HK-2 (cell line): ENCODE results near the gene PIGB.
A peak's percentile ranks its signal among the peaks of the same experiment; 100 is the strongest.
"Not testable (repeated sequence)": the region's sequence is repeated elsewhere in the genome, so short reads cannot be mapped to it uniquely, and the experiment has no call there.

ENCODE experiments used
- DNase-seq: peaks from one replicate; pipeline ENCODE4 v3.0.0-alpha.2; 2018; ENCODE audit not compliant: unreplicated experiment

Gene PIGB

DNA sequence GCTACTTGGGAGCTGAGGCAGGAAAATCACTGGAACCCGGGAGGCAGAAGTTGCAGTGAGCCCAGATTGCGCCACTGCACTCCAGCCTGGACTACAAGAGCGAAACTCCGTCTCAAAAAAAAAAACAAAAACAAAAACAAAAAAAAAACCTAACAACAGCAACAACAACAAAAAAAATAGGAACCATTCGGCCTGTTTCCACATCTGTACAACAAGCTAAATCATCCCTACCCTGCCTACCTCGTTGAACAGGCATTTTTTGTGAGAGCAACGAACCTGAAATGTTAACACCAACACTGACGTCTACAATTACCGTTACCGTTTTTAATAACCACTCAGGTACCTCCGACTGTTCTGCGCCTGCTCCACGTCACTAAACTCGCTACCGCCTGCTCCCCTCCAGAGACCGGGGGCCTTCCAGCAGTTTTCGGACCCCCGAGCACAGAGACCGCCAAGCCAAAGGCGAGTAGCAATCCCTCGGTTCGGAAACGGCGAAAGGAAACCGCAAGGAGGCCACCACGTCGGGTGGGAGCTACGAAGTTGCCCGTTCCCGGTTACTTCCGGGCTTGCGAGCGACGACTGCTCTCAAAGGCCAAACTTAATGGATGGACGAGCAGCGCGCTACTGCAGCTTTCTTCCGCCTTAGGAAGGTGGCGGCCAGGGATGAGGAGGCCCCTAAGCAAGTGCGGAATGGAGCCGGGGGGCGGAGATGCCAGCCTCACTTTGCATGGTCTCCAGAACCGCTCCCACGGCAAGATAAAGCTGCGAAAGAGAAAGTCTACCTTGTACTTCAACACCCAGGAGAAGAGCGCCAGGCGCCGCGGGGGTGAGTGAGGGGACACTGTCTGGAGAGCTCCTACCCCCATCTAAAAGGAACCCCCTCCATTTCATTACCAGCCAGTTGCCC, at the start of gene PIGB, which contains the start of gene PIGBOS1:
TSS of gene PIGB (plus strand) at position 635 of the 907 bp plus-strand sequence. CDS start at position 664, 29 bp downstream.
TSS of gene PIGBOS1 (minus strand) at position 536 of the 907 bp plus-strand sequence. CDS start 1,331 bp downstream, outside the sequence.
- peak; percentile 79 for DNase-seq

- no peak for DNase-seq
Measured at GRCh38 chr15:55270291-55270690, 48.7 kb upstream of the PIGB start.

DNA sequence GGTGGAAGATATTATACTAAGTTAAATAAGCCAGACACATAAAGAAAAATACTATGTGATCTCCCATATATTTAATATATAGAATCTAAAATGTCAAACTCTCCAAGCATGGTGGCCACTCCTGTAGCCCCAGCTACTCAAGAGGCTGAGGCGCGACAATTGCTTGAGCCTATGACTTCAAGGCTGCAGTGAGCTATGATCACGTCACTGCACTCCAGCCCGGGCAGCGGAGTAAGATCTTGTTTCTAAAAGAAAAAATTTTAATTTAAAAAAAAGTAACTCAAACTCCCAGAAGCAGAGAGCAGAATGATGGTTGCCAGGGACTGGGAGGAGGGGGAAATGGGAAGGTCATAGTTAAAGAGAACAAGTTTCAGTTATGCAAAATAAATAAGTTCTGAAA, 42.7 kb upstream of the PIGB start:
- no peak for DNase-seq

- no peak for DNase-seq
Measured at GRCh38 chr15:55277116-55277564, 41.9 kb upstream of the PIGB start.

DNA sequence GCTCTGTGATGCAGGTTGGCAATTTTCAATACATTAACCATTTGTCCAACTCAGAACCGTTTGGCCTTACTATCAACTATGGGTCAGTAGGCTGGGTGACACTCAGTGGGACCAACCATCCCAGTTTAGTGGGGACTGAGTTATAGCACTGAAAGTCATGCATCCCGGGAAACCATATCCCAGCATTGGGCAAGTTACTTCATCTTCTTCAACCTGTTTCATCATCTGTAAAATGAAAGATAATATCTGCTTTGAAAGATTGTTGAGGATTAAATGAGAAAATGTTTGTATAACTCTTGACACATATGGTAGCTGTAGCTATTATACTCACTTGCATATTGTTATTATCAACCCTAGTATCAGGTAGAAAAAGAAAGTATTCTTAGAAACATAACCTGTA, 41.3 kb upstream of the PIGB start:
- DNase-seq: no peak

DNA sequence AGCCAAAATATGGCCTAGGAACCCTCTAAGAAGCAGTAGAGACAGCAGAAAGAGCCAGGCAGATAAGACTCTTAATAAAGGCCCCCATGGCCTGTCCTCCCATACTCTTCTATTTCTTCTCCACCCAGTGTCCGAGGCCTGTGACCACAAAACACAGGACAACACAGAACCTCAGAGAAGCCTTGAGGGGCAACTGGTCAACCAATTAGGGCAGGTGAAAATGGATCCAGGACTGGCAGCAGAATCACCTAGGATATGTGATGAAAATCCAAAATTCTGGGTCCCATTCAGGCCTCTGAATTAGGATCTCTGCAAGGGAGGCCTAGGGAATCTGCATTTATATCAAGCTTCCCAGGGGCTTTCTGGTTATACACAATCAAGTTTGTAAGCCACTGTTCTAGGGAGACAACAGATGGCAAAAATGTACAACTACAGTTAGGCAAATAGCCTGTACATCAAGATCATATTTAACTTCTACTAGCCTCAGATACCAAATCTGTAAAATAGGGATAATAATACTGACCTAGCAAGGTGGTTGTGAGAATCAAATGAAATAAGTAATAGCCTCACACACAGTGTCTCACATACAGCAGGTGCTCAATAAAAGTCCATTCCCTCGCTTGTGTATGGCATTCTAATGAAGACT, 39.8 kb upstream of the PIGB start:
- DNase-seq: no peak

GRCh38 chr15:55279746-55280351, 39.2 kb upstream of the PIGB start:
- DNase-seq: peak; percentile 33

DNA sequence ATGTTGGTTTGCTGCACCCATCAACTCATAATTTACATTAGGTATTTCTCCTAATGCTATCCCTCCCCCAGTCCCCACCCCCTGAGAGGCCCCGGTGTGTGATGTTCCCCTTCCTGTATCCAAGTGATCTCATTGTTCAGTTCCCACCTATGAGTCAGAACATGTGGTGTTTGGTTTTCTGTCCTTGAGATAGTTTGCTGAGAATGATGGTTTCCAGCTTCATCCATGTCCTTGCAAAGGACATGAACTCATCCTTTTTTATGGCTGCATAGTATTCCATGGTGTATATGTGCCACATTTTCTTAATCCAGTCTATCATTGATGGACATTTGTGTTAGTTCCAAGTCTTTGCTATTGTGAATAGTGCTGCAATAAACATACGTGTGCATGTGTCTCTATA, 38.4 kb upstream of the PIGB start:
- DNase-seq: peak; percentile 22

DNA sequence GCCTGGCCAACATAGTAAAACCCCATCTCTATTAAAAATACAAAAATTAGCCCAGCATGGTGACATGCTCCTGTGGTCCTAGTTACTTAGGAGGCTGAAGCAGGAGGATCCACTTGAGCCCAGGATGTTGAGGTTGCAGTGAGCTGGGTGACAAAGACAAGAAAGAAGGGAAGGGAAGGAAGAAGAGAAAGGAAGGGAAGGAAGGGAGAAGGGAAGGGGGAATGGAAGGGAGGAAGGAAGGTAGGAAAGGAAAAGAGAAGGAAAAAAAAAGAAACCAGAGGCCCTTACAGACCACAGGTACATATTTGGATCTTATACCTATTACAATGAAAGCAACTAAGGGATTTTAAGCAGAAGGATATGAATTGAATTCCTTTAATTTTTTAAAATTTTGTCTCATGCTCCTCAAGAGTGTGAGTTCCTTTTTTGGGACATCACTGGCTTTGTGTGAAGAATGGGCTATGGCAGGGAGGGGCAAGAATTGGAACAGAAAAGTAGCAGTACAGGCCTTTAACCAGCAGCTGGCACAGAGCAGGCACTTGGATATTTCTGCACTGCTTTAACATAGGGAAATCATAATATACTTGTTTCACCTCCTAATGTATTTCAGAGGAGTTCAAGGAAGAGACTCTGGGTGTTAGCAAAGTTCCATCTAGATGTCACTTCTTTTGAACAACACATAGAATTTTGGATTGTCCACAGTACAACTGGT, 37.3 kb upstream of the PIGB start:
- DNase-seq: no peak

DNA sequence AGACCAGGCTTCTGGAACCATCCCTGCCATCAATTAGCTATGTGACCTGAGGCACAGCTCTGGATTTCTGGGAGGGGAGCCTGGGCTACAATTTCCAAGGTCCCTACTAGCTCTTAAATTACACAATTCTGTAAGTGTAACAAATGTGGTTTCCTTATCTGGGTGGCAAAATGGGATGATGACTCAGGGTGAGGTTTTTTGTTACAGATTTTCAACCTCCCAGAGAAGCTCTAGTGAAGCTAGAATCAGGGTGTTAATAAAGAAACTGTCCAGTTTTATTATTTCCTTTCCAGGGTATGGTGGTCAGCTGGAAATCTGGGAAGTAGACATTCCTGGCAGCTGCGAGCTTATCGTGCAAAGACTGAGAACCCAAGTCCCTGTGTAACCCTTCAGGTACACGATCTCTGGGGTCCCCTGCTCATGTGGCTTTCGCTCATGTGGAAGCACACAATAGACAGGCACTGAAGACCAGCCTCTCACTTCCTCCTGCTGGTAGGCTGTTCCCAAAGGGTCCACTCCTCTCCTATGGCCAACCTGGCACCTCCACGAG, 36.7 kb upstream of the PIGB start:
- DNase-seq: peak; percentile 11

DNA sequence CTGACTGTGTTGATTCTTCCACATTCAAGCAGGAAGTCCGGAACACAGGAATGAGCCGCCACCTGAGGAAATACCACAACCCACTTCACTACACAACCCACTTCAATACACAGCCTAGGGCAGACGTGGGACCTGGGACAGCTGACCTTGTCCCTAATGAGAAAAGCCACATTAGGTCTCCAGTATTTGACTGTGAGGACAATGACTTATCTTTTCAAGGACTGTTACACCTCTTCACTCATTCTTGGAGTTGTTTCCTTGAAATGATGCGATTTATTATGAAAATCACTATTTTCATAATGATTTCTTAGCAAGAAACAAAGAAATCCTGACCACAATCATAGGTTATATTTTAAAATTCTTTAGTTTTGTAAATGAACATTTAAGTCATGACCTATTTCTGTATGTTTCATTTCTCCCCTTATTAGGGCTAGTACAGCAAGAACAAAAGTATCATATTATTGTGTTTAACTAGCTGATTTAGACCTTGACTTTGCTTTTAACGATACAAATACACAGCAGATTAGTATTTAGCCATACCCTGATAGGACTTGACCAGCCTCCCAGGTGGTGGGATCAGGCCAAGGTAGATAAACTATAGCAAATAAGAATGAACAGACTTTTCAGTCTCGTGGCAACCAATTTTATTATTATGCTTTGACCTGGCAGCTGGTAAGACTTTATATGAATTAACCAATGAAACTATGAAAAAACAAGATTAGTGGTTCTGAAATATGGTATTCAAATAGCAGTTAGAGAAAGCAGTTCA, 35.5 kb upstream of the PIGB start:
- no peak for DNase-seq

DNA sequence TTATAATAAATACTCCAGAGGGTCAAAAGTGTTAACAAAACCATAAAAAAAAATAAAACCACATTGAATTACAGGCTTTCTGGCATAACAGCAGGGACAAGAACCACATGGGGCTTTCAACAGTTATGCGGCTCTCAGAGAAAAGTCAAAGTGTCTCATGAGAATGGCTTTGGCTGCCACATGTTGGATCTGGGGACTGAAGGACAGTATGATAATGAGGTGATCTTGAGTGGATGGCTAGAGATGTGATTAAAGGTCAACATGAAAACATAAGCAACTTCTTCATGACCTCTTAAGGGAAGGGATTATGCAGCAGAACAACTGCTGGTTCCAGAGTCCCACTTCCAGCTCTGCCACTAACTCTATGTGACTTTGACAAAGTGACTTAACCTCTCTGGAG, 34.6 kb upstream of the PIGB start:
- DNase-seq: no peak

DNA sequence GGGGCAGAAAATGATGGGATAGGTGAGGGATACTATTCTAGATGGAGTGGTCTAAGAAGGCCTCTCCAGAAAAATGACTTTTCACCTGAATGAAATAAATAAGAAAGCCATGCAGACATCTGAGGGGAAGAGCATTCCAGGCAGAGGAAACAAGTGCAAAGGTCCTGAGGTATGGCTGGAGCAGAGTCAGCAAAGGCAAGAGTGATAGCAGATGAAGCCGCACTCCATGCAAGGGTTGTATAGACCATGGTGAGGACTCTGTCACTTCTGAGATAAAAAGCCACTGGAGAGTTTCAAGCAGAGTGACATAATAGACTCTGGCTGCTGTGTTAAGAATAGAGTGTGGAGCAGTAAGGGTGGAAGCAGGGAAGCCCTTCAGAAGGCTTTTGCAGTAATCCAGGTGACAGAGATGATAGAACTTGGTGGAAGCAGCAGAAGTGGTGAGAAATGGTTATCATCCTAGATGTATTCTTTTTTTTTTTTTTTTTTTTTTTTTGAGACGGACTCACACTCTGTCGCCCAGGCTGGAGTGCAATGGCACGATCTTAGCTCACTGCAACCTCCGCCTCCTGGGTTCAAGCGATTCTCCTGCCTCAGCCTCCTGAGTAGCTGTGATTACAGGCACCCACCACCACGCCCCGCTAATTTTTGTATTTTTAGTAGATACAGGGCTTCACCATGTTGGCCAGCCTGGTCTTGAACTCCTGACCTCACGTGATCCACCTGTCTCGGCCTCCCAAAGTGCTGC, 32.4 kb upstream of the PIGB start:
- DNase-seq: not testable (repeated sequence)

DNA sequence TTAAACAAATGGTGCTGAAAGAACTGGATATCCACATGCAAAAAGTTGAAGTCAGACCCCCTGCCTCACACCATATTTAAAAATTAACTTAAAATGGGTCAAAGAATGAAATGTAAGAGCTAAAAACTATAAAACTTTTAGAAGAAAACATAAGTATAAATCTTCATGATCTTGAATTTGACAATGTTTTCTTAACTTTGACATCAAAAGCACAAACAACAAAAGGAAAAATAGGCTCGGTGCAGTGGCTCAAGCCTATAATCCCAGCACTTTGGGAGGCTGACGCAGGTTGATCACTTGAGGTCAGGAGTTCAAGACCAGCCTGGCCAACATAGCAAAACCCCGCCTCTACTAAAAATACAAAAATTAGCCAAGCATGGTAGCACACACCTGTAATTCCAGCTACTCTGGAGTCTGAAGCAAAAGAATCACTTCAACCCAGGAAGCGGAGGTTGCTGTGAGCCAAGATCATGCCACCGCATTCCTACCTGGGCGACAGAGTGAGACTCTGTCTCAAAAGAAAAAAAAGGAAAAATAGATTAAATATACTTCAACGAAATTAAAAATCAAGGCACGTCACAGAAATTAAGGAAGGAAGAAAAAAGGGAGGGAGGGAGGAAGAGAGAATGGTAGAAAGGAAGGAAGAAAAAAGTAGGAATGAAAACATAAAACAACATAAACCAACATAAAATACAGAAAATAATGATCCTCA, 30.9 kb upstream of the PIGB start:
- DNase-seq: no peak

DNA sequence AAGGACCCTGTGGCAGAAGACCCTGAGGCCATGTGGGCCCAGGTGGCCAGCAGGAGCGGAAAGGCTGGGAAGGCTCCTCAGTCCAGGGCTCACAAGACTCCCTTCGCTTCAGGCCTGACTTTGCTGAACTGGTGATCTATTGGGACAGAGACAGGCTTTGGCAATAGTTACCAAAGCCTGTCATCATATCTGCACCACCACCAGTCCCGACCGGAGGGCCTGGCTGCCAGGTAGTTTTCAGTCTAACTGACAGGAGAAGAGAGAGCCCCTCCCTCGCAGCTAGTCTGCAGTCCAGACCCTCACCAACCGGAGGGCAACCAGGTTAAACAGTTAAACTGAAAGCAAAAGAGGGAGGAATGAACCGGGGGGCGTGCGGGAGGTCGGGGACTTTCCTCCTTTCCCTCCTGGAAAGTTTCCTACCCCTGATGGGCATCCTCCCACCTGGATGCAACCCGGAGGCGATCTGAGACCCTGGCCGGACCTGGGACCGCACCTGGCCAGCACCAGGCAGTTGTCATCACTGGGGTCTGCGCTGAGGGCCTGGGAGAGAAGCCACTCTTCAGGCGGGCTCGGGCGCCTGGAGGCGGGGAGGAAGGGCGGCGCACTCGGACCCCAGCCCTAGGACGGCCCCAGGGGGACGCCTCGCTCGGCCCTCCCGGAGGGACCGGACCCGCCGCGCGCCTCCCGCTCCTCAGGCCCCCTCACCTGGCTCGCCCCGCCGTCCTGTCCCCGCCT, 29.8 kb upstream of the PIGB start:
- DNase-seq: peak; percentile 27

DNA sequence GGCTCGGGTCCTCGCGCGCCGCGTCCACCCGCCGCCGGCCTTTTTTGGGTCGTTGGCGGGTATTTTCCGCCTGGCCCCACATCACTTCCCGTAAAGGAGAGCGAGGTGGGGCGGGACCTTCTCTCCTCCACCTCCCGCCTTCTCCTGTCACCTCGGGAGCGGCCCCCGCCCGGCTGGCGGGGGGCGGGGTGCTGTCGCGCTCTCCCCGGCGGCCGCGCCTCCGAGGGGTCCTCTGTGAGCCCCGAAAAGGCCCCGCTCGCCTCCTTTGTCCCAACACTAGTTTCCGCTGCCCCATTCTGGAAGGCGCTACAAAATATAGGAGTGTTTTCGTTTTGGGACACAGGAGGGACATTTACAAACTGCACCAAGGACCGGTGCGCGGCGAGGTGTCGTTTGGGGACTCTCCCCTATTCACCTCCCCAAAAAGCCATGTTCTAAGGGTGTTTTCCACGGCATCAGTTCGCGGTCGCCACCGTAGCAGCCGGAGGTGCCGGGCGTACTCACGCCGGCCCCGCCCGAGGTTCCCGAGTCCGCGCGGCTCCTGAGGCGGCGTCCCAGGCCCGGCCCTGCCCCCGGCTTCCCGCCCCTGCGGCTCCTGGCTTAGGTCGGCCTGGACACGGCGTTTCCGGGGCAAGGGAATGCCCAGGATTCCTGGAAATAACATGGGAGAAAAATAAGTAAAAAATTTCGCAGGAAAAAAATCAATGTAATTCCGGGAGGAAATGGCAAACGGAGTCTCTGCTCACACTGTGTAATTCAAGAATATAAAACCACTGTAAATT, 29.1 kb upstream of the PIGB start, which contains the start of gene RAB27A:
TSS of gene RAB27A (minus strand) at position 68 of the 782 bp plus-strand sequence. CDS start 54,879 bp downstream, outside the sequence.
- DNase-seq: peak; percentile 63

- peak; percentile 76 for DNase-seq
Measured at GRCh38 chr15:55290528-55291057, 28.4 kb upstream of the PIGB start.
